ENCODE results near the gene CATSPER3. TPM values are rescaled to one million over a fixed set of nuclear protein-coding genes. Genes with fewer than 3 reads are reported as not detected.

The CATSPER3 gene
- total and polyA plus RNA-seq, 8 donors, result 0.42 to 1.6 (median 0.96) TPM

GRCh38 chr5:134943547-134943946, 24.2 kb upstream of the CATSPER3 start:
- ATAC-seq, result no peak
- TF ChIP-seq CTCF (IDR thresholded peaks at IDR 0.05), result no peak

DNA sequence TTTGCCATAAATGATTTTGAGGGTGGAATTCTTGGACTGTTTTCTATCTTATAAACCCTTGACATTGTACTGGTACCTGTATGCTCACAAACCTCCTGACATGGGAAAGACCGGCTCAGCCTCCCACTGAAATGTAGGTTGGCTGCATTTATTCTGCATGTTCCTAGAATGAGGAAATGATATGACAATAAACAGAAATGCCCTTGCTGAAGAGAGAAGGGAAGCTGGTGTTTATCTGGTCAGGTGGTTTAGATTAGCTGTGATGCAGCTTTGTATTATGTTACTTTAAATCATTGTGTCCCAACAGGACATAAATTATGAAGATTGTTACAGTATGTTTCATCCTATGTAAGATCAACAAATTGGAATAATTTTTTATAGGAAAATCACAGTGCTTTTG, 23.1 kb upstream of the CATSPER3 start:
- no peak overlapping the region for H3K27ac ChIP-seq
- no peak for DNase-seq
- H3K4me1 ChIP-seq, result no peaks in the 10 kb centered on the region
- no peaks in the 10 kb centered on the region for H3K27me3 ChIP-seq
- no peaks in the 10 kb centered on the region for H3K9me3 ChIP-seq
- H3K4me3 ChIP-seq, result no peak overlapping the region
- intact Hi-C loops (cut with DNase I), result no loop called here
- ATAC-seq, result no peak
- TF ChIP-seq CTCF (IDR thresholded peaks at IDR 0.05), result no peak
- peaks cover 0 to 15% of the 10 kb centered on the region in 2 donors for H3K36me3 ChIP-seq

More at GRCh38 chr5:134943547-134943946, 24.2 kb upstream of the CATSPER3 start:
- H3K27ac ChIP-seq, result no peak overlapping the region
- no peak overlapping the region for H3K4me3 ChIP-seq
- H3K9me3 ChIP-seq, result no peaks in the 10 kb centered on the region
- H3K4me1 ChIP-seq, result no peaks in the 10 kb centered on the region
- H3K27me3 ChIP-seq, result no peaks in the 10 kb centered on the region
- intact Hi-C loops (cut with DNase I), result no loop called here
- peaks cover 0 to 18% of the 10 kb centered on the region in 2 donors for H3K36me3 ChIP-seq
- no peak for DNase-seq

GRCh38 chr5:134945041-134945440, 22.7 kb upstream of the CATSPER3 start:
- Histone ChIP-seq H3K27me3 (no peaks in the 10 kb centered on the region), H3K4me1 (no peaks in the 10 kb centered on the region), H3K36me3 (peaks cover 0 to 11% of the 10 kb centered on the region in 2 donors), H3K9me3 (no peaks in the 10 kb centered on the region), H3K4me3 (no peak overlapping the region), H3K27ac (no peak overlapping the region)
- intact Hi-C loops (cut with DNase I), result no loop called here
- DNase-seq (no peak), ATAC-seq (no peak)
- TF ChIP-seq CTCF (IDR thresholded peaks at IDR 0.05), result no peak

- Histone ChIP-seq H3K27ac (no peak overlapping the region), H3K4me1 (no peaks in the 10 kb centered on the region), H3K36me3 (no peaks in the 10 kb centered on the region), H3K4me3 (no peak overlapping the region), H3K27me3 (no peaks in the 10 kb centered on the region), H3K9me3 (peaks cover 0 to 1% of the 10 kb centered on the region in 2 donors)
- ATAC-seq, result no peak
- DNase-seq, result no peak
- intact Hi-C loops (cut with DNase I), result no loop called here
- no peak for TF ChIP-seq CTCF (IDR thresholded peaks at IDR 0.05)
Measured at GRCh38 chr5:134948911-134949310, 18.8 kb upstream of the CATSPER3 start.

DNA sequence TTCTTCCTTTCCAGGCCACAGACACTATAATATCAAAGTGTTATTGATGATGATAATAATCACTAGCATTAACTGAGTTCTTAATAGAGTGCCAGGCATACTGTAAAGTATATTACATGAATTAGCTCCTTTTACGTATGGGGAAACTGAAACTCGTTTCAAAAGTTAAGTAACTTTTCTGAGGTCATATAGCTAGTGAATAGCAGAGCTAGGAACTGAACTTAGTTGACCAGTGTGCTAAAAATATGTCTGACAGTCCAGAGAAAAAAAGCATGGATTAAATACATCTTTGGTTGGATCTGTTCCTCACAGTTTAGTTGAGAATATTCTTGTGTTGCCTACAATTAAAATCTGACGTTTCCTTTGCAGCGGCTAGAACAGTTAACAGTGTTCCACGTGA, 18.4 kb upstream of the CATSPER3 start:
- no peaks in the 10 kb centered on the region for H3K4me1 ChIP-seq
- no peak overlapping the region for H3K4me3 ChIP-seq
- no peak overlapping the region for H3K27ac ChIP-seq
- DNase-seq, result no peak
- no peak for ATAC-seq
- peaks cover 0 to 2% of the 10 kb centered on the region in 2 donors for H3K36me3 ChIP-seq
- intact Hi-C loops (cut with DNase I), result no loop called here
- TF ChIP-seq CTCF (IDR thresholded peaks at IDR 0.05), result no peak
- H3K27me3 ChIP-seq, result no peaks in the 10 kb centered on the region
- peaks cover 0 to 5% of the 10 kb centered on the region in 2 donors for H3K9me3 ChIP-seq
